Heart left ventricle (tissue), 13 donors: Measurements from ENCODE around the gene TSPAN15.

Experiments
- POLR2A ChIP-seq, 2 donors: fragments of 450-650 bp; IDR thresholded peaks; one replicate each; pipeline ENCODE4 v1.6.1; 2017; ENCODE audit warnings: antibody characterized with exemption in 2 of 2, mild to moderate bottlenecking in 2 of 2, moderate library complexity in 2 of 2
- TF ChIP-seq, protein P1 (sequence below), 12 donors: fragments of 200-600 bp; sonication (generic) in 4 of 12; IDR thresholded peaks; one replicate each; pipeline versions ENCODE4 v1.5.0 to v1.8.0; 2018 to 2022; ENCODE audit warnings: antibody characterized with exemption in 12 of 12, mild to moderate bottlenecking in 5 of 12
- donor health status: ischemic (EF 13 %, LVEDD 7.1; RV severe dilation, severe dysfunction).
- donor health status: DM: no; HTN: yes; CAD: no.
- donor health status: DM: no; HTN: no; CAD: no.
- donor health status: ischemic (EF 25% LVEDD 6.9; RV normal size, moderate dysfunction).
- donor health status: ischemic (EF 25% LVEDD 5.7; RV mildly dilated, moderate dysfunction).
- donor health status: ischemic (EF 35%, LVEDD 5.7; RV mildly dilated, moderate dysfunction).
- donor health status: nonischemic (EF 11% LVEDD 7.7; RV severe dilation, severe dysfunction).
- donor health status: DM: yes; HTN: yes; CAD: no.
- donor health status: PGD.
- donor health status: ischemic (EF 29% LVEDD 5.4; RV normal size, mild dysfunction).
- donor health status: nonischemic (EF 23%, LVEDD 6.1; RV moderate dilation, normal function).

DNA sequence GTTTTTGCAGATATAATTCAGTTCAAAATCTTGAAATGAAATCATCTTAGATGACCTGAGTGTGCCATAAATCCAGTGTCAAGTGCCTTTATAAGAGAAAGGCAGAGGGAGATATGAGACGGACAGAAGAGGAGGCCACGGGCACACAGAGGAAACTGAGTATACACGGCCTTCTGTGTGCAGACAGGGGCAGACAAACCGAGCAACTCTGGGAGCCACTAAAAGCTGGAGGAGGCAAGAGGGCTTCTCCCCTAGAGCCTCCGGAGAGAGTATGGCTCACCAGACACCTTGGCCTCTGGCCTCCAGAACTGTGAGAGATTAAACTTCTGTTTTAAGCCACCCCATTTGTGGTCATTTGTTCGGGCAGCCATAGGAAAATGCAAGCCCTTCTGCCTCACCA lies 12.6 kb downstream of the TSPAN15 start:
- TF ChIP-seq, protein P1, sequence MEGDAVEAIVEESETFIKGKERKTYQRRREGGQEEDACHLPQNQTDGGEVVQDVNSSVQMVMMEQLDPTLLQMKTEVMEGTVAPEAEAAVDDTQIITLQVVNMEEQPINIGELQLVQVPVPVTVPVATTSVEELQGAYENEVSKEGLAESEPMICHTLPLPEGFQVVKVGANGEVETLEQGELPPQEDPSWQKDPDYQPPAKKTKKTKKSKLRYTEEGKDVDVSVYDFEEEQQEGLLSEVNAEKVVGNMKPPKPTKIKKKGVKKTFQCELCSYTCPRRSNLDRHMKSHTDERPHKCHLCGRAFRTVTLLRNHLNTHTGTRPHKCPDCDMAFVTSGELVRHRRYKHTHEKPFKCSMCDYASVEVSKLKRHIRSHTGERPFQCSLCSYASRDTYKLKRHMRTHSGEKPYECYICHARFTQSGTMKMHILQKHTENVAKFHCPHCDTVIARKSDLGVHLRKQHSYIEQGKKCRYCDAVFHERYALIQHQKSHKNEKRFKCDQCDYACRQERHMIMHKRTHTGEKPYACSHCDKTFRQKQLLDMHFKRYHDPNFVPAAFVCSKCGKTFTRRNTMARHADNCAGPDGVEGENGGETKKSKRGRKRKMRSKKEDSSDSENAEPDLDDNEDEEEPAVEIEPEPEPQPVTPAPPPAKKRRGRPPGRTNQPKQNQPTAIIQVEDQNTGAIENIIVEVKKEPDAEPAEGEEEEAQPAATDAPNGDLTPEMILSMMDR (IDR thresholded peaks at IDR 0.05): no peak
- no peak for TF ChIP-seq POLR2A (IDR thresholded peaks at IDR 0.05)
